HG03565 (cell line): ENCODE data around the gene PDCD2L.
"Not testable (repeated sequence)": the region's sequence is repeated elsewhere in the genome, so short reads cannot be mapped to it uniquely, and the experiment has no call there.

Experiments
- ATAC-seq: cut with Tn5 transposase; IDR thresholded peaks from one replicate; pipeline ENCODE4 v1.9.1; 2021; ENCODE audit warnings: mild to moderate bottlenecking, moderate library complexity; ENCODE audit not compliant: unreplicated experiment

The PDCD2L gene

GRCh38 chr19:34461375-34462100, 57.3 kb downstream of the PDCD2L start:
- no peak for ATAC-seq

GRCh38 chr19:34464785-34465184, 60.6 kb downstream of the PDCD2L start:
- not testable (repeated sequence) for ATAC-seq

- ATAC-seq = no peak
These were observed 64.2 kb downstream of the PDCD2L start for GRCh38 chr19:34468409-34468808.

- not testable (repeated sequence) for ATAC-seq
These were observed 64.8 kb downstream of the PDCD2L start for GRCh38 chr19:34469026-34469425.

GRCh38 chr19:34471906-34472700, 67.9 kb downstream of the PDCD2L start:
- no peak for ATAC-seq

GRCh38 chr19:34474233-34474989, 70.2 kb downstream of the PDCD2L start:
- ATAC-seq = no peak

- ATAC-seq = no peak
These were observed 71.1 kb downstream of the PDCD2L start for GRCh38 chr19:34475026-34475974.
